HepG2 (cell line): ENCODE measurements around the gene C12orf43. TPM values are rescaled to one million over a fixed set of nuclear protein-coding genes. Genes with fewer than 3 reads are reported as not detected.

Source experiments
- HNF1B ChIP-seq: sonication (generic); formaldehyde crosslinking; IDR thresholded peaks from 2 replicates; pipeline ENCODE4 v1.5.1; 2020; ENCODE audit warnings: mild to moderate bottlenecking, moderate library complexity, missing genetic modification reagents
- HOXD1 ChIP-seq: sonication (generic); formaldehyde crosslinking; IDR thresholded peaks from 2 replicates; pipeline ENCODE4 v1.5.0; 2020; ENCODE audit warnings: missing genetic modification reagents
- KDM2A ChIP-seq: sonication (generic); formaldehyde crosslinking; IDR thresholded peaks from 2 replicates; pipeline ENCODE4 v1.4.0; 2020; ENCODE audit warnings: low read depth, missing genetic modification reagents, borderline replicate concordance
- MEF2D ChIP-seq: sonication (generic); formaldehyde crosslinking; IDR thresholded peaks from 2 replicates; pipeline ENCODE4 v1.5.1; 2020; ENCODE audit warnings: mild to moderate bottlenecking, missing genetic modification reagents
- MZF1 ChIP-seq: sonication (generic); formaldehyde crosslinking; IDR thresholded peaks from 2 replicates; pipeline ENCODE4 v1.8.1; 2023; ENCODE audit warnings: mild to moderate bottlenecking, missing genetic modification reagents, borderline replicate concordance
- POLR2G ChIP-seq: fragments of 200-400 bp; formaldehyde crosslinking; IDR thresholded peaks from 2 replicates; pipeline ENCODE4 v1.6.1; 2018; ENCODE audit warnings: mild to moderate bottlenecking, low read depth, low read length, moderate library complexity
- RFXAP ChIP-seq: sonication (generic); formaldehyde crosslinking; IDR thresholded peaks from 2 replicates; pipeline ENCODE4 v1.4.0; 2020; ENCODE audit warnings: missing genetic modification reagents, borderline replicate concordance
- SAFB2 ChIP-seq: sonication (generic); formaldehyde crosslinking; IDR thresholded peaks from 2 replicates; pipeline ENCODE4 v1.5.1; 2020; ENCODE audit warnings: missing genetic modification reagents, low read depth, mild to moderate bottlenecking, borderline replicate concordance
- U2AF2 ChIP-seq: fragments of 200-400 bp; formaldehyde crosslinking; IDR thresholded peaks from 2 replicates; pipeline ENCODE4 v1.6.1; 2017; ENCODE audit warnings: low read depth, mild to moderate bottlenecking, low read length
- ZC3H13 ChIP-seq: sonication (generic); formaldehyde crosslinking; IDR thresholded peaks from 2 replicates; pipeline ENCODE4 v1.8.1; 2023; ENCODE audit warnings: mild to moderate bottlenecking, missing genetic modification reagents, moderate library complexity
- ZFP37 ChIP-seq: sonication (generic); formaldehyde crosslinking; IDR thresholded peaks from 2 replicates; pipeline ENCODE4 v1.4.0; 2020; ENCODE audit warnings: missing genetic modification reagents, borderline replicate concordance
- ZGPAT ChIP-seq: IDR thresholded peaks from 2 replicates; pipeline ENCODE4 v1.6.1; 2016; ENCODE audit warnings: mild to moderate bottlenecking
- ZNF124 ChIP-seq: sonication (generic); formaldehyde crosslinking; IDR thresholded peaks from 2 replicates; pipeline ENCODE4 v1.4.0; 2020; ENCODE audit warnings: missing genetic modification reagents
- ZNF558 ChIP-seq: sonication (generic); formaldehyde crosslinking; IDR thresholded peaks from 2 replicates; pipeline ENCODE4 v1.9.0; 2022; ENCODE audit warnings: mild to moderate bottlenecking, missing genetic modification reagents, borderline replicate concordance
- polyA plus RNA-seq, 8 experiments: library from polyadenylated mRNA; depleted of rRNA in 3 of 8; stranded (reverse) in 7 of 8; unstranded in 1 of 8; fragments of >200 nt; fragmentation: Illumina TruSeq in 4 of 8; extraction: Trizol in 4 of 8; gene quantifications; 2 replicates each; pipeline versions ENCODE4 v1.2.1 to v1.2.3, GENCODE V29; 2011 to 2016; ENCODE audit warnings: low read depth in 4 of 8, missing spikeins in 1 of 8, mixed read lengths in 1 of 8; ENCODE audit not compliant: insufficient read depth in 1 of 8
- total RNA-seq, 5 experiments: library from RNA; depleted of rRNA; stranded (reverse); fragments of >200 nt; fragmentation: Illumina TruSeq; extraction: Trizol; gene quantifications; 2 replicates each; pipeline ENCODE4 v1.2.3, GENCODE V29; 2016; ENCODE audit warnings: low read depth in 1 of 5
- TF ChIP-seq, protein P1 (sequence below), 2 experiments: fragments of 450-650 bp in 1 of 2; sonication (generic) in 1 of 2; formaldehyde crosslinking; IDR thresholded peaks; 2 replicates each; pipeline versions ENCODE4 v1.5.0 to v1.8.0; 2020 to 2022; ENCODE audit warnings: mild to moderate bottlenecking in 1 of 2, missing genetic modification reagents in 1 of 2
- TF ChIP-seq, protein P2 (sequence below): sonication (generic); formaldehyde crosslinking; IDR thresholded peaks from 2 replicates; pipeline ENCODE4 v1.5.0; 2020; ENCODE audit warnings: missing genetic modification reagents, mild to moderate bottlenecking, borderline replicate concordance
- TF ChIP-seq, protein P3 (sequence below): sonication (generic); formaldehyde crosslinking; IDR thresholded peaks from 2 replicates; pipeline ENCODE4 v1.5.1; 2020; ENCODE audit warnings: mild to moderate bottlenecking, missing genetic modification reagents, moderate library complexity

C12orf43 gene
- total and polyA plus RNA-seq, 2 of the 13 experiments (the other 11 are each of a cell fraction or from before 2014, with no cell fraction given), result 7.9 to 11.1 TPM

DNA sequence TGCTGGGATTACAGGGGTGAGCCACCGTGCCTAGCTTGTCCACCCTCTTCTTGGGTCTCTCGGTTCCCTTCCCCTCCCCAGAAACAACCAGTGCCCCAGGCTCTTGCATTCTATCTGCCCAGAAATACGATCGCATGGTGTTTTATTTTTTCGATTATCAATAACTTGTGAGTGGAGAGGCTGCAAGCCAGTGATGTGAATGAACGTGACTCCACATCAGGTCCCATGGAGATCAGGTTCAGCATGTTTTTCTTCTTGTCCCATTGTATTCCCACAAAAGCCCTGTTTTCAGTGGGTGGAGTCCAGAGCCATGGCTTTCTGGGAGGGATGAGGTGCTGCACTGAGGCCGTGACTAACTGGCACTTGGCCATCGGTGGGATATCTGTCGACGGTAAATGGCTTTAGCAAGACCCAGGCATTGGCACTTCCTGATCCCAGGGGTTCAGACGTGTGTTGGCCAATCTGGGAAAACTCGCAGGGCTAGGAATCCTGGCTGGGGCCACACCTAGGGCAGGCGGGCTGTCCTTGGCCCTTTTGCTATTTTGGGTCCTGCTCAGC, 50.7 kb downstream of the C12orf43 start (continued):
- TF ChIP-seq U2AF2 (no peak), HNF1B (CRISPR knock-in tag) (no peak), MEF2D (CRISPR knock-in tag) (no peak), KDM2A (CRISPR knock-in tag) (peak; percentile 71; the same call in 1 of the 2 replicates), ZNF558 (CRISPR knock-in tag) (no peak), RFXAP (CRISPR knock-in tag) (0 out of 2 replicates have a peak, but pooled peaks have one; percentile 41), HOXD1 (CRISPR knock-in tag) (no peak), SAFB2 (CRISPR knock-in tag) (peak; percentile 16; the same call in 1 of the 2 replicates), MZF1 (CRISPR knock-in tag) (0 out of 2 replicates have a peak, but pooled peaks have one; percentile 31), POLR2G (peak; percentile 61), ZNF124 (CRISPR knock-in tag) (no peak), ZFP37 (0 out of 2 replicates have a peak, but pooled peaks have one; percentile 48), ZC3H13 (CRISPR knock-in tag) (peak; percentile 87), ZGPAT (CRISPR knock-in tag) (0 out of 2 replicates have a peak, but pooled peaks have one; percentile 5)
- TF ChIP-seq, protein P1, sequence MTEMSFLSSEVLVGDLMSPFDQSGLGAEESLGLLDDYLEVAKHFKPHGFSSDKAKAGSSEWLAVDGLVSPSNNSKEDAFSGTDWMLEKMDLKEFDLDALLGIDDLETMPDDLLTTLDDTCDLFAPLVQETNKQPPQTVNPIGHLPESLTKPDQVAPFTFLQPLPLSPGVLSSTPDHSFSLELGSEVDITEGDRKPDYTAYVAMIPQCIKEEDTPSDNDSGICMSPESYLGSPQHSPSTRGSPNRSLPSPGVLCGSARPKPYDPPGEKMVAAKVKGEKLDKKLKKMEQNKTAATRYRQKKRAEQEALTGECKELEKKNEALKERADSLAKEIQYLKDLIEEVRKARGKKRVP (CRISPR knock-in tag; IDR thresholded peaks at IDR 0.05), result 0 out of 4 replicates have a peak, but pooled peaks of 1 of the 2 experiments have one; percentile 5
- TF ChIP-seq, protein P2, sequence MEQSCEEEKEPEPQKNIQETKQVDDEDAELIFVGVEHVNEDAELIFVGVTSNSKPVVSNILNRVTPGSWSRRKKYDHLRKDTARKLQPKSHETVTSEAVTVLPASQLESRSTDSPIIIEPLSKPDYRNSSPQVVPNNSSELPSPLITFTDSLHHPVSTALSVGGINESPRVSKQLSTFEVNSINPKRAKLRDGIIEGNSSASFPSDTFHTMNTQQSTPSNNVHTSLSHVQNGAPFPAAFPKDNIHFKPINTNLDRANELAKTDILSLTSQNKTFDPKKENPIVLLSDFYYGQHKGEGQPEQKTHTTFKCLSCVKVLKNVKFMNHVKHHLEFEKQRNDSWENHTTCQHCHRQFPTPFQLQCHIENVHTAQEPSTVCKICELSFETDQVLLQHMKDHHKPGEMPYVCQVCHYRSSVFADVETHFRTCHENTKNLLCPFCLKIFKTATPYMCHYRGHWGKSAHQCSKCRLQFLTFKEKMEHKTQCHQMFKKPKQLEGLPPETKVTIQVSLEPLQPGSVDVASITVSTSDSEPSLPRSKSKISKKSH (CRISPR knock-in tag), result no peak
- TF ChIP-seq, protein P3, sequence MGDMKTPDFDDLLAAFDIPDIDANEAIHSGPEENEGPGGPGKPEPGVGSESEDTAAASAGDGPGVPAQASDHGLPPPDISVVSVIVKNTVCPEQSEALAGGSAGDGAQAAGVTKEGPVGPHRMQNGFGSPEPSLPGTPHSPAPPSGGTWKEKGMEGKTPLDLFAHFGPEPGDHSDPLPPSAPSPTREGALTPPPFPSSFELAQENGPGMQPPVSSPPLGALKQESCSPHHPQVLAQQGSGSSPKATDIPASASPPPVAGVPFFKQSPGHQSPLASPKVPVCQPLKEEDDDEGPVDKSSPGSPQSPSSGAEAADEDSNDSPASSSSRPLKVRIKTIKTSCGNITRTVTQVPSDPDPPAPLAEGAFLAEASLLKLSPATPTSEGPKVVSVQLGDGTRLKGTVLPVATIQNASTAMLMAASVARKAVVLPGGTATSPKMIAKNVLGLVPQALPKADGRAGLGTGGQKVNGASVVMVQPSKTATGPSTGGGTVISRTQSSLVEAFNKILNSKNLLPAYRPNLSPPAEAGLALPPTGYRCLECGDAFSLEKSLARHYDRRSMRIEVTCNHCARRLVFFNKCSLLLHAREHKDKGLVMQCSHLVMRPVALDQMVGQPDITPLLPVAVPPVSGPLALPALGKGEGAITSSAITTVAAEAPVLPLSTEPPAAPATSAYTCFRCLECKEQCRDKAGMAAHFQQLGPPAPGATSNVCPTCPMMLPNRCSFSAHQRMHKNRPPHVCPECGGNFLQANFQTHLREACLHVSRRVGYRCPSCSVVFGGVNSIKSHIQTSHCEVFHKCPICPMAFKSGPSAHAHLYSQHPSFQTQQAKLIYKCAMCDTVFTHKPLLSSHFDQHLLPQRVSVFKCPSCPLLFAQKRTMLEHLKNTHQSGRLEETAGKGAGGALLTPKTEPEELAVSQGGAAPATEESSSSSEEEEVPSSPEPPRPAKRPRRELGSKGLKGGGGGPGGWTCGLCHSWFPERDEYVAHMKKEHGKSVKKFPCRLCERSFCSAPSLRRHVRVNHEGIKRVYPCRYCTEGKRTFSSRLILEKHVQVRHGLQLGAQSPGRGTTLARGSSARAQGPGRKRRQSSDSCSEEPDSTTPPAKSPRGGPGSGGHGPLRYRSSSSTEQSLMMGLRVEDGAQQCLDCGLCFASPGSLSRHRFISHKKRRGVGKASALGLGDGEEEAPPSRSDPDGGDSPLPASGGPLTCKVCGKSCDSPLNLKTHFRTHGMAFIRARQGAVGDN (CRISPR knock-in tag), result peak; percentile 14; the same call in 1 of the 2 replicates
